Urinary bladder (tissue), 4 donors: ENCODE measurements around the gene FBXO31. TPM values are rescaled to one million over a fixed set of nuclear protein-coding genes. Genes with fewer than 3 reads are reported as not detected.

Source experiments
- DNase-seq: peaks from one replicate; pipeline ENCODE4 v3.0.0-alpha.2; 2015; ENCODE audit errors: extremely low spot score
- H3K27ac ChIP-seq: one replicate; pipeline ENCODE4 v1.5.1; 2013; ENCODE audit warnings: low read depth, mild to moderate bottlenecking, moderate library complexity
- H3K36me3 ChIP-seq: one replicate; pipeline ENCODE4 v1.6.1; 2013; ENCODE audit warnings: mild to moderate bottlenecking, moderate library complexity; ENCODE audit not compliant: insufficient read depth
- H3K4me1 ChIP-seq: one replicate; pipeline ENCODE4 v1.6.1; 2013; ENCODE audit warnings: mild to moderate bottlenecking, moderate library complexity; ENCODE audit not compliant: insufficient read depth
- H3K4me3 ChIP-seq: one replicate; pipeline ENCODE4 v1.5.1; 2013; ENCODE audit warnings: low read depth, low read length
- WGBS: extraction: QIAGEN DNeasy Blood & Tissue Kit; methylation state at CpG from one replicate; pipeline ENCODE4 v1.1.7; 2013; 5-methylcytosine and 5-hydroxymethylcytosine counted together
- polyA plus RNA-seq: library from polyadenylated mRNA; stranded (reverse); fragments of 200-250 nt; gene quantifications from one replicate; pipeline ENCODE4 v1.2.3, GENCODE V29; 2013
- total RNA-seq: library from RNA; depleted of rRNA; stranded (reverse); fragments of >200 nt; gene quantifications from one replicate; pipeline ENCODE4 v1.2.3, GENCODE V29; 2014
- donor health status: healthy with polysubstance abuse.
- donor health status: healthy.

Gene FBXO31
- total and polyA plus RNA-seq, 2 donors, result 15.0 to 65.2 TPM

- Histone ChIP-seq H3K4me3 (no peak overlapping the region), H3K4me1 (no peaks in the 10 kb centered on the region), H3K36me3 (no peaks in the 10 kb centered on the region), H3K27ac (no peak overlapping the region)
- no peak for DNase-seq
- WGBS, result 81% methylated on average over 18 of the region's 18 CpGs
These were observed 34.6 kb upstream of the FBXO31 start for GRCh38 chr16:87418216-87418615.

- no peak overlapping the region for H3K27ac ChIP-seq
- no peak for DNase-seq
- H3K4me3 ChIP-seq, result no peak overlapping the region
- H3K4me1 ChIP-seq, result no peaks in the 10 kb centered on the region
- WGBS, result 92% methylated on average over 13 of the region's 13 CpGs
- no peaks in the 10 kb centered on the region for H3K36me3 ChIP-seq
These were observed 33.9 kb upstream of the FBXO31 start for GRCh38 chr16:87417528-87417910.

GRCh38 chr16:87416826-87417527, 33.4 kb upstream of the FBXO31 start:
- H3K4me1 ChIP-seq, result no peaks in the 10 kb centered on the region
- 69% methylated on average over 23 of the region's 23 CpGs for WGBS
- DNase-seq, result no peak
- H3K36me3 ChIP-seq, result peaks cover 3% of the 10 kb centered on the region
- H3K4me3 ChIP-seq, result no peak overlapping the region
- H3K27ac ChIP-seq, result no peak overlapping the region

- Histone ChIP-seq H3K27ac (no peak overlapping the region), H3K4me1 (no peaks in the 10 kb centered on the region), H3K36me3 (peaks cover 7% of the 10 kb centered on the region), H3K4me3 (no peak overlapping the region)
- no peak for DNase-seq
- WGBS, result 88% methylated on average over 9 of the region's 9 CpGs
These were observed 31.9 kb upstream of the FBXO31 start for GRCh38 chr16:87415441-87415840.

- DNase-seq, result no peak
- no peak overlapping the region for H3K27ac ChIP-seq
- peaks cover 7% of the 10 kb centered on the region for H3K36me3 ChIP-seq
- no peak overlapping the region for H3K4me3 ChIP-seq
- no peaks in the 10 kb centered on the region for H3K4me1 ChIP-seq
- 89% methylated on average over 24 of the region's 24 CpGs for WGBS
These were observed 30.7 kb upstream of the FBXO31 start for GRCh38 chr16:87414251-87414680.

GRCh38 chr16:87412996-87413421, 29.4 kb upstream of the FBXO31 start:
- peaks cover 7% of the 10 kb centered on the region for H3K36me3 ChIP-seq
- no peak overlapping the region for H3K4me3 ChIP-seq
- WGBS, result 87% methylated on average over 27 of the region's 27 CpGs
- no peak for DNase-seq
- no peak overlapping the region for H3K27ac ChIP-seq
- no peaks in the 10 kb centered on the region for H3K4me1 ChIP-seq

GRCh38 chr16:87412371-87412995, 28.9 kb upstream of the FBXO31 start:
- Histone ChIP-seq H3K27ac (no peak overlapping the region), H3K36me3 (peaks cover 7% of the 10 kb centered on the region), H3K4me1 (no peaks in the 10 kb centered on the region), H3K4me3 (no peak overlapping the region)
- DNase-seq, result no peak
- 91% methylated on average over 31 of the region's 31 CpGs for WGBS

GRCh38 chr16:87411375-87412271, 28.0 kb upstream of the FBXO31 start:
- DNase-seq, result no peak
- H3K27ac ChIP-seq, result no peak overlapping the region
- H3K4me3 ChIP-seq, result no peak overlapping the region
- H3K36me3 ChIP-seq, result peaks cover 7% of the 10 kb centered on the region
- 92% methylated on average over 49 of the region's 49 CpGs for WGBS
- no peaks in the 10 kb centered on the region for H3K4me1 ChIP-seq

- no peak for DNase-seq
- no peak overlapping the region for H3K4me3 ChIP-seq
- peaks cover 7% of the 10 kb centered on the region for H3K36me3 ChIP-seq
- WGBS, result 84% methylated on average over 14 of the region's 14 CpGs
- no peak overlapping the region for H3K27ac ChIP-seq
- no peaks in the 10 kb centered on the region for H3K4me1 ChIP-seq
These were observed 27.4 kb upstream of the FBXO31 start for GRCh38 chr16:87410968-87411367.

GRCh38 chr16:87410530-87410929, 27.0 kb upstream of the FBXO31 start:
- no peaks in the 10 kb centered on the region for H3K4me1 ChIP-seq
- peaks cover 9% of the 10 kb centered on the region for H3K36me3 ChIP-seq
- H3K4me3 ChIP-seq, result no peak overlapping the region
- H3K27ac ChIP-seq, result no peak overlapping the region
- no peak for DNase-seq
- WGBS, result 92% methylated on average over 11 of the region's 11 CpGs

GRCh38 chr16:87409781-87410180, 26.2 kb upstream of the FBXO31 start:
- 81% methylated on average over 13 of the region's 13 CpGs for WGBS

GRCh38 chr16:87409153-87409552, 25.6 kb upstream of the FBXO31 start:
- H3K27ac ChIP-seq, result no peak overlapping the region
- no peak for DNase-seq
- no peaks in the 10 kb centered on the region for H3K4me1 ChIP-seq
- H3K36me3 ChIP-seq, result peaks cover 9% of the 10 kb centered on the region
- H3K4me3 ChIP-seq, result no peak overlapping the region
- WGBS, result 70% methylated on average over 13 of the region's 13 CpGs

More at GRCh38 chr16:87409781-87410180, 26.2 kb upstream of the FBXO31 start:
- Histone ChIP-seq H3K27ac (no peak overlapping the region), H3K4me3 (no peak overlapping the region), H3K36me3 (peaks cover 9% of the 10 kb centered on the region), H3K4me1 (no peaks in the 10 kb centered on the region)
- DNase-seq, result no peak

- Histone ChIP-seq H3K4me3 (no peak overlapping the region), H3K36me3 (peaks cover 9% of the 10 kb centered on the region), H3K27ac (no peak overlapping the region), H3K4me1 (no peaks in the 10 kb centered on the region)
- DNase-seq, result no peak
- WGBS, result 82% methylated on average over 26 of the region's 26 CpGs
These were observed 24.0 kb upstream of the FBXO31 start for GRCh38 chr16:87407511-87408112.
